HepG2 (cell line): ENCODE results near the gene GPR32. TPM values are rescaled to one million over a fixed set of nuclear protein-coding genes. Genes with fewer than 3 reads are reported as not detected.

Source experiments
- ATAC-seq: fragments of 200-7000 bp; cut with Tn5 transposase; 3 replicates; pipeline ENCODE4 v1.9.1; 2020; ENCODE audit warnings: mild to moderate bottlenecking, moderate library complexity
- BruUV-seq: library from RNA; stranded (reverse); fragments of 400-500 nt; replicated peaks from 2 replicates; lab custom pipeline; 2021; lab: Mats Ljungman, UMichigan
- CTCF ChIA-PET: fragments of 300-600 bp; formaldehyde crosslinking; extraction: SDS; loops from one replicate; lab custom pipeline; 2021; ENCODE audit warnings: low total read pairs, inconsistent platforms, low intra/inter-chr PET ratio; lab: Yijun Ruan, JAX
- POLR2A ChIA-PET: fragments of 350-600 bp; sonication (Branson Sonifier 250); formaldehyde crosslinking; loops from one replicate; lab custom pipeline; 2020; ENCODE audit warnings: antibody characterized with exemption, inconsistent platforms; lab: Yijun Ruan, JAX
- DNase-seq: peaks from one replicate; pipeline ENCODE4 v3.0.0-alpha.2; 2015; ENCODE audit warnings: low spot score
- FAIRE-seq: peaks from 3 replicates; lab custom pipeline; 2011; peaks lifted over from hg19 to GRCh38; lab: Jason Lieb, UNC
- H2AFZ ChIP-seq: one replicate; pipeline ENCODE4 v1.6.1; 2011; ENCODE audit warnings: low read length, inconsistent platforms
- H3K27ac ChIP-seq: fragments of 300-600 bp; 3 replicates; pipeline ENCODE4 v1.8.0; 2011; ENCODE audit warnings: mixed run types, mild to moderate bottlenecking, mixed read lengths, low read length, inconsistent platforms; ENCODE audit not compliant: insufficient read depth; ENCODE audit errors: extremely low read length
- H3K27me3 ChIP-seq, 2 experiments: fragments of 200-600 bp in 1 of 2; 2 replicates in 1 of 2; 3 replicates in 1 of 2; pipeline versions ENCODE4 v1.6.0 to v1.8.0; 2011; ENCODE audit warnings: low read length in 2 of 2, mild to moderate bottlenecking in 2 of 2, moderate library complexity in 2 of 2, inconsistent platforms in 1 of 2; ENCODE audit not compliant: insufficient read depth in 2 of 2, control insufficient read depth in 1 of 2
- H3K36me3 ChIP-seq, 2 experiments: fragments of 200-600 bp in 1 of 2; replicated peaks in 1 of 2; 2 replicates in 1 of 2; 3 replicates in 1 of 2; pipeline versions ENCODE4 v1.5.1 to v1.8.0; 2011; ENCODE audit warnings: low read length in 2 of 2, inconsistent platforms in 1 of 2; ENCODE audit not compliant: insufficient read depth in 2 of 2, control insufficient read depth in 1 of 2
- H3K4me1 ChIP-seq: 2 replicates; pipeline ENCODE4 v1.5.1; 2012; ENCODE audit warnings: low read length, inconsistent platforms; ENCODE audit not compliant: insufficient read depth
- H3K4me2 ChIP-seq: 2 replicates; pipeline ENCODE4 v1.6.0; 2011; ENCODE audit warnings: low read depth, low read length, inconsistent platforms
- H3K4me3 ChIP-seq, 3 experiments: fragments of 200-600 bp in 1 of 3; sonication (generic), shearing (Covaris generic) in 1 of 3; replicated peaks in 1 of 3; 2 replicates each; pipeline ENCODE4 v1.5.1; 2011 to 2016; ENCODE audit warnings: low read length in 3 of 3, inconsistent platforms in 2 of 3, low read depth in 2 of 3, mild to moderate bottlenecking in 2 of 3, control low read depth in 1 of 3, mixed read lengths in 1 of 3; ENCODE audit not compliant: insufficient read depth in 1 of 3
- H3K79me2 ChIP-seq: one replicate; pipeline ENCODE4 v1.6.1; 2011; ENCODE audit warnings: low read length, inconsistent platforms; ENCODE audit not compliant: insufficient read depth
- H3K9ac ChIP-seq: 2 replicates; pipeline ENCODE4 v1.6.0; 2011; ENCODE audit warnings: mild to moderate bottlenecking, low read depth, low read length, inconsistent platforms; ENCODE audit not compliant: insufficient read depth
- H3K9me3 ChIP-seq: 2 replicates; pipeline ENCODE4 v1.5.1; 2012; ENCODE audit warnings: mild to moderate bottlenecking, low read length
- H4K20me1 ChIP-seq: 2 replicates; pipeline ENCODE4 v1.6.0; 2011; ENCODE audit warnings: inconsistent platforms, mild to moderate bottlenecking, low read length, moderate library complexity; ENCODE audit not compliant: insufficient read depth
- DNMT3B ChIP-seq: conservative IDR thresholded peaks from 2 replicates; pipeline ENCODE4 v1.6.1; 2016; ENCODE audit warnings: missing biosample characterization, control low read depth
- EEA1 ChIP-seq: sonication (generic); formaldehyde crosslinking; IDR thresholded peaks from 2 replicates; pipeline ENCODE4 v1.5.1; 2020; ENCODE audit warnings: mild to moderate bottlenecking, missing genetic modification reagents, borderline replicate concordance
- ELF4 ChIP-seq: sonication (generic); formaldehyde crosslinking; IDR thresholded peaks from 2 replicates; pipeline ENCODE4 v1.5.0; 2020; ENCODE audit warnings: missing genetic modification reagents, mild to moderate bottlenecking, moderate library complexity, borderline replicate concordance
- GTF3A ChIP-seq: sonication (generic); formaldehyde crosslinking; conservative IDR thresholded peaks from 2 replicates; pipeline ENCODE4 v1.4.0; 2020; ENCODE audit warnings: mild to moderate bottlenecking, missing genetic modification reagents
- HDAC1 ChIP-seq: sonication (generic); formaldehyde crosslinking; IDR thresholded peaks from 2 replicates; pipeline ENCODE4 v1.5.1; 2020; ENCODE audit warnings: mild to moderate bottlenecking, missing genetic modification reagents
- NFKB2 ChIP-seq: sonication (generic); formaldehyde crosslinking; IDR thresholded peaks from 2 replicates; pipeline ENCODE4 v1.4.0; 2020; ENCODE audit warnings: missing genetic modification reagents, borderline replicate concordance
- NR2F2 ChIP-seq: IDR thresholded peaks from 2 replicates; pipeline ENCODE4 v1.6.1; 2012; ENCODE audit warnings: low read depth, inconsistent platforms, borderline replicate concordance
- PAX8 ChIP-seq: sonication (generic); formaldehyde crosslinking; IDR thresholded peaks from 2 replicates; pipeline ENCODE4 v1.8.0; 2022; ENCODE audit warnings: mild to moderate bottlenecking, missing genetic modification reagents, borderline replicate concordance
- RBM39 ChIP-seq: fragments of 200-400 bp; formaldehyde crosslinking; IDR thresholded peaks from one replicate; pipeline ENCODE4 v1.6.1; 2018; ENCODE audit warnings: antibody characterized with exemption, mild to moderate bottlenecking, low read depth, low read length; ENCODE audit not compliant: poor library complexity, severe bottlenecking
- TARDBP ChIP-seq: sonication (generic); formaldehyde crosslinking; IDR thresholded peaks from 2 replicates; pipeline ENCODE4 v1.8.0; 2022; ENCODE audit warnings: mild to moderate bottlenecking, missing genetic modification reagents
- ZKSCAN1 ChIP-seq: fragments of 150-350 bp; IDR thresholded peaks from 2 replicates; pipeline ENCODE4 v1.6.1; 2014; ENCODE audit warnings: low read length
- ZNF160 ChIP-seq: sonication (generic); formaldehyde crosslinking; IDR thresholded peaks from 2 replicates; pipeline ENCODE4 v1.8.0; 2022; ENCODE audit warnings: mild to moderate bottlenecking, inconsistent platforms, missing genetic modification reagents
- ZNF264 ChIP-seq: sonication (generic); formaldehyde crosslinking; IDR thresholded peaks from 2 replicates; pipeline ENCODE4 v1.4.0; 2020; ENCODE audit warnings: missing genetic modification reagents
- ZNF274 ChIP-seq: sonication (generic); formaldehyde crosslinking; IDR thresholded peaks from 2 replicates; pipeline ENCODE4 v1.5.1; 2020; ENCODE audit warnings: mild to moderate bottlenecking, missing genetic modification reagents
- ZNF331 ChIP-seq: sonication (generic); formaldehyde crosslinking; IDR thresholded peaks from 2 replicates; pipeline ENCODE4 v1.4.0; 2020; ENCODE audit warnings: missing genetic modification reagents
- ZNF335 ChIP-seq: sonication (generic); formaldehyde crosslinking; IDR thresholded peaks from 2 replicates; pipeline ENCODE4 v1.4.0; 2020; ENCODE audit warnings: missing genetic modification reagents
- ZNF562 ChIP-seq: sonication (generic); formaldehyde crosslinking; IDR thresholded peaks from 2 replicates; pipeline ENCODE4 v1.8.0; 2022; ENCODE audit warnings: missing genetic modification reagents, borderline replicate concordance
- WGBS: methylation state at CpG from one replicate; pipeline ENCODE4 v1.1.6; 2017; ENCODE audit warnings: low lambda C conversion rate; 5-methylcytosine and 5-hydroxymethylcytosine counted together
- in situ Hi-C: cut with HindIII; loops from 2 replicates; pipeline ENCODE4 v1.10.0; 2017; ENCODE audit warnings: low pct_unique_long_range_greater_than_20kb; ENCODE audit not compliant: extremely low pct_ligation_motif_present
- intact Hi-C: fragments of 100-400 bp; cut with micrococcal nuclease; formaldehyde crosslinking; loops from one replicate; pipeline ENCODE4 v1.10.0; 2022; ENCODE audit not compliant: unreplicated experiment
- polyA plus RNA-seq, 8 experiments: library from polyadenylated mRNA; depleted of rRNA in 3 of 8; stranded (reverse) in 7 of 8; unstranded in 1 of 8; fragments of >200 nt; fragmentation: Illumina TruSeq in 4 of 8; extraction: Trizol in 4 of 8; gene quantifications; 2 replicates each; pipeline versions ENCODE4 v1.2.1 to v1.2.3, GENCODE V29; 2011 to 2016; ENCODE audit warnings: low read depth in 4 of 8, missing spikeins in 1 of 8, mixed read lengths in 1 of 8; ENCODE audit not compliant: insufficient read depth in 1 of 8
- total RNA-seq, 5 experiments: library from RNA; depleted of rRNA; stranded (reverse); fragments of >200 nt; fragmentation: Illumina TruSeq; extraction: Trizol; gene quantifications; 2 replicates each; pipeline ENCODE4 v1.2.3, GENCODE V29; 2016; ENCODE audit warnings: low read depth in 1 of 5
- TF ChIP-seq, protein P1 (sequence below): sonication (generic); formaldehyde crosslinking; IDR thresholded peaks from 2 replicates; pipeline ENCODE4 v1.4.0; 2020; ENCODE audit warnings: missing genetic modification reagents
- TF ChIP-seq, protein P2 (sequence below): sonication (generic); formaldehyde crosslinking; IDR thresholded peaks from 2 replicates; pipeline ENCODE4 v1.4.0; 2020; ENCODE audit warnings: mild to moderate bottlenecking, missing genetic modification reagents

Gene GPR32
- total and polyA plus RNA-seq, 2 of the 13 experiments (the other 11 are each of a cell fraction or from before 2014, with no cell fraction given) = not detected

DNA sequence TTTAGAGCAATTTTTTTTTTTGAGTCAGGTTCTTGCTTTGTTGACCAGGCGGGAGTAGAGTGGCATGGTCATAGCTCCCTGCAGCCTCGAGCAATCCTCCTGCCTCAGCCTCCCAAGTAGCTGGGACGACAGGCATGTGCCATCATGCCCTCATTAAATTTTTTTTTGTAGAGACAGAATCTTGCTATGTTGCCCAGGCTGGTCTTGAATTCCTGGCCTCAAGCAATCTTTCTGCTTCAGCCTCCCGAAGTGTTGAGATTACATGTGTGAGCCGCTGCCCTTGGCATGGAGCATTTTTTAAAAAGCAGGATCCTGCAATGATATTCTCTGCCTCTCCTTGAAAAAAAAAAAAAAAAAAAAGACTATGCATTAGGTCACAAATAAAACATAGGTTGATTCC is 5.9 kb downstream of the GPR32 start:
- no peaks in the 10 kb centered on the region for H4K20me1 ChIP-seq
- H3K4me1 ChIP-seq = no peaks in the 10 kb centered on the region
- H3K27ac ChIP-seq = no peak overlapping the region
- FAIRE-seq (no peak), DNase-seq (no peak), ATAC-seq (no peak)
- no peaks in the 10 kb centered on the region for H3K9me3 ChIP-seq
- H3K9ac ChIP-seq = no peak overlapping the region
- WGBS = 33% methylated on average over 5 of the region's 5 CpGs
- in situ Hi-C loops = loop anchor here (25.0 kb wide), 1 partner anchor 414 kb away; the partner anchor contains the start of gene NAPSA
- no peak overlapping the region for H2AFZ ChIP-seq
- BruUV-seq = no TSS peak
- H3K27me3 ChIP-seq = peaks cover 0 to 31% of the 10 kb centered on the region in 2 experiments; a peak in 3 of 5 replicates
- intact Hi-C loops = no loop called here
- TF ChIP-seq GTF3A (CRISPR knock-in tag) (no peak), EEA1 (CRISPR knock-in tag) (no peak), ZNF264 (no peak), ZNF274 (no peak), NFKB2 (no peak), NR2F2 (no peak), ZNF335 (no peak), ZKSCAN1 (no peak), PAX8 (CRISPR knock-in tag) (no peak), DNMT3B (no peak), ZNF160 (no peak), ZNF331 (no peak), ZNF562 (no peak), TARDBP (no peak), ELF4 (CRISPR knock-in tag) (no peak), RBM39 (no peak), HDAC1 (CRISPR knock-in tag) (no peak)
- TF ChIP-seq, protein P1, sequence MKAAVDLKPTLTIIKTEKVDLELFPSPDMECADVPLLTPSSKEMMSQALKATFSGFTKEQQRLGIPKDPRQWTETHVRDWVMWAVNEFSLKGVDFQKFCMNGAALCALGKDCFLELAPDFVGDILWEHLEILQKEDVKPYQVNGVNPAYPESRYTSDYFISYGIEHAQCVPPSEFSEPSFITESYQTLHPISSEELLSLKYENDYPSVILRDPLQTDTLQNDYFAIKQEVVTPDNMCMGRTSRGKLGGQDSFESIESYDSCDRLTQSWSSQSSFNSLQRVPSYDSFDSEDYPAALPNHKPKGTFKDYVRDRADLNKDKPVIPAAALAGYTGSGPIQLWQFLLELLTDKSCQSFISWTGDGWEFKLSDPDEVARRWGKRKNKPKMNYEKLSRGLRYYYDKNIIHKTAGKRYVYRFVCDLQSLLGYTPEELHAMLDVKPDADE (CRISPR knock-in tag) = no peak
- TF ChIP-seq, protein P2, sequence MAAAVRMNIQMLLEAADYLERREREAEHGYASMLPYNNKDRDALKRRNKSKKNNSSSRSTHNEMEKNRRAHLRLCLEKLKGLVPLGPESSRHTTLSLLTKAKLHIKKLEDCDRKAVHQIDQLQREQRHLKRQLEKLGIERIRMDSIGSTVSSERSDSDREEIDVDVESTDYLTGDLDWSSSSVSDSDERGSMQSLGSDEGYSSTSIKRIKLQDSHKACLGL = no peak
- POLR2A ChIA-PET = no interaction called here
- CTCF ChIA-PET = no interaction called here
- no peak overlapping the region for H3K4me3 ChIP-seq
- H3K4me2 ChIP-seq = no peak overlapping the region
- no peaks in the 10 kb centered on the region for H3K36me3 ChIP-seq
- H3K79me2 ChIP-seq = no peaks in the 10 kb centered on the region
